ENCODE measurements around the gene RIMKLA. TPM values are rescaled to one million over a fixed set of nuclear protein-coding genes. Genes with fewer than 3 reads are reported as not detected.

Gene RIMKLA
- total and polyA plus RNA-seq, 9 donors, result 0.02 to 0.27 (median 0.14) TPM; not detected in 1

GRCh38 chr1:42379794-42380585 lies 602 bp upstream of the RIMKLA start:
- H3K36me3 ChIP-seq, result no peaks in the 10 kb centered on the region
- WGBS, 3 donors, result 1% methylated on average over 16 to 34 of the region's 34 CpGs
- H3K4me3 ChIP-seq, result peak overlapping the region; percentile 40
- H3K9me3 ChIP-seq, result no peaks in the 10 kb centered on the region
- no peak overlapping the region for H3K27ac ChIP-seq
- TF ChIP-seq EP300 (IDR thresholded peaks at IDR 0.05) (no peak), POLR2A (IDR thresholded peaks at IDR 0.05) (no peak), CTCF (IDR thresholded peaks at IDR 0.05) (no peak)
- H3K27me3 ChIP-seq, result no peaks in the 10 kb centered on the region
- no peak for DNase-seq
- H3K4me1 ChIP-seq (ENCODE audit: insufficient read depth), result peaks cover 7% of the 10 kb centered on the region
- intact Hi-C loops (cut with DNase I), result no loop called here

- Histone ChIP-seq H3K4me1 (ENCODE audit: insufficient read depth) (peaks cover 7% of the 10 kb centered on the region), H3K36me3 (no peaks in the 10 kb centered on the region), H3K27me3 (no peaks in the 10 kb centered on the region), H3K9me3 (no peaks in the 10 kb centered on the region), H3K27ac (no peak overlapping the region), H3K4me3 (peak overlapping the region; percentile 40)
- WGBS, 3 donors, result 4 to 10% (median 10%) methylated on average over 8 of the region's 8 CpGs
- no peak for DNase-seq
- TF ChIP-seq EP300 (IDR thresholded peaks at IDR 0.05) (no peak), POLR2A (IDR thresholded peaks at IDR 0.05) (no peak), CTCF (IDR thresholded peaks at IDR 0.05) (no peak)
- intact Hi-C loops (cut with DNase I), result no loop called here
Observed at GRCh38 chr1:42381280-42381673, 685 bp downstream of the RIMKLA start.

- intact Hi-C loops (cut with DNase I), result no loop called here
- WGBS, 3 donors, result 0 to 10% (median 7%) methylated on average over 1 of the region's 1 CpG
- H3K4me1 ChIP-seq (ENCODE audit: insufficient read depth), result peaks cover 4% of the 10 kb centered on the region
- no peak overlapping the region for H3K27ac ChIP-seq
- no peaks in the 10 kb centered on the region for H3K36me3 ChIP-seq
- no peak overlapping the region for H3K4me3 ChIP-seq
- H3K9me3 ChIP-seq, result no peaks in the 10 kb centered on the region
- H3K27me3 ChIP-seq, result no peaks in the 10 kb centered on the region
- TF ChIP-seq POLR2A (IDR thresholded peaks at IDR 0.05) (no peak), CTCF (IDR thresholded peaks at IDR 0.05) (no peak), EP300 (IDR thresholded peaks at IDR 0.05) (no peak)
- DNase-seq, result no peak
Observed at GRCh38 chr1:42385283-42385682, 4.7 kb downstream of the RIMKLA start.

GRCh38 chr1:42386051-42386450 lies 5.5 kb downstream of the RIMKLA start:
- WGBS, 3 donors, result 86 to 94% (median 87%) methylated on average over 6 of the region's 6 CpGs
- TF ChIP-seq POLR2A (IDR thresholded peaks at IDR 0.05) (no peak), EP300 (IDR thresholded peaks at IDR 0.05) (no peak), CTCF (IDR thresholded peaks at IDR 0.05) (no peak)
- Histone ChIP-seq H3K9me3 (no peaks in the 10 kb centered on the region), H3K4me3 (no peak overlapping the region), H3K4me1 (ENCODE audit: insufficient read depth) (peaks cover under 1% of the 10 kb centered on the region), H3K27ac (no peak overlapping the region), H3K27me3 (no peaks in the 10 kb centered on the region), H3K36me3 (no peaks in the 10 kb centered on the region)
- intact Hi-C loops (cut with DNase I), result no loop called here
- no peak for DNase-seq
